B cell (primary cell): ENCODE data around the gene G6PC3. TPM values are rescaled to one million over a fixed set of nuclear protein-coding genes. Genes with fewer than 3 reads are reported as not detected.

Source experiments
- ATAC-seq: fragments of 200-7000 bp; cut with Tn5 transposase; one replicate; pipeline ENCODE4 v1.10.0; 2021; ENCODE audit warnings: low read depth, mild to moderate bottlenecking, moderate number of reproducible peaks, moderate library complexity
- CTCF ChIA-PET: fragments of 350-600 bp; sonication (Branson Sonifier 250); formaldehyde crosslinking; loops from one replicate; lab custom pipeline; 2021; ENCODE audit warnings: antibody characterized with exemption, inconsistent platforms; lab: Charles Lee
- POLR2A ChIA-PET: fragments of 350-600 bp; sonication (Branson Sonifier 250); formaldehyde crosslinking; loops from one replicate; lab custom pipeline; 2021; ENCODE audit warnings: antibody characterized with exemption; lab: Charles Lee
- DNase-seq: peaks from one replicate; pipeline ENCODE4 v3.0.0; 2013
- H2AFZ ChIP-seq: 2 replicates; pipeline ENCODE4 v1.6.1; 2012; ENCODE audit warnings: mild to moderate bottlenecking, low read depth, low read length; ENCODE audit not compliant: insufficient read depth, poor library complexity, severe bottlenecking
- H3K27ac ChIP-seq, 2 donors: 1 replicate in 1 of 2; 2 replicates in 1 of 2; pipeline ENCODE4 v1.5.1; 2012 to 2013; ENCODE audit warnings: low read length in 2 of 2, mild to moderate bottlenecking in 2 of 2, moderate library complexity in 1 of 2
- H3K27me3 ChIP-seq, 4 experiments: fragments of 200-600 bp in 1 of 4; sonication (generic) in 1 of 4; replicated peaks in 1 of 4; 1 replicate in 2 of 4; 2 replicates in 2 of 4; pipeline versions ENCODE4 v1.6.1 to v1.7.0; 2013 to 2016; ENCODE audit warnings: low read length in 3 of 4, mild to moderate bottlenecking in 2 of 4, mixed read lengths in 1 of 4, moderate library complexity in 1 of 4; ENCODE audit not compliant: insufficient read depth in 4 of 4, control insufficient read depth in 3 of 4; ENCODE audit errors: control extremely low read depth in 1 of 4
- H3K36me3 ChIP-seq, 2 experiments: replicated peaks in 1 of 2; 1 replicate in 1 of 2; 2 replicates in 1 of 2; pipeline versions ENCODE4 v1.6.1 to v1.7.1; 2013; ENCODE audit warnings: low read length in 1 of 2; ENCODE audit not compliant: insufficient read depth in 2 of 2, control insufficient read depth in 1 of 2; ENCODE audit errors: control extremely low read depth in 1 of 2, extremely low read depth in 1 of 2
- H3K4me1 ChIP-seq, 2 donors: fragments of 200-600 bp in 1 of 2; sonication (generic) in 1 of 2; 1 replicate in 1 of 2; 2 replicates in 1 of 2; pipeline versions ENCODE4 v1.5.1 to v1.6.1; 2013 to 2017; ENCODE audit warnings: low read length in 2 of 2; ENCODE audit not compliant: control insufficient read depth in 2 of 2, insufficient read depth in 2 of 2
- H3K4me2 ChIP-seq: replicated peaks from 2 replicates; pipeline ENCODE3; 2012; ENCODE audit warnings: mild to moderate bottlenecking, low read depth, low read length; ENCODE audit not compliant: poor library complexity, severe bottlenecking
- H3K4me3 ChIP-seq, 5 experiments: fragments of 200-600 bp in 1 of 5; sonication (generic) in 1 of 5; 1 replicate in 3 of 5; 2 replicates in 2 of 5; pipeline versions ENCODE4 v1.5.1 to v1.7.0; 2011 to 2016; ENCODE audit warnings: low read length in 4 of 5, mild to moderate bottlenecking in 4 of 5, low read depth in 2 of 5, control low read depth in 1 of 5, moderate library complexity in 1 of 5; ENCODE audit not compliant: insufficient read depth in 1 of 5; ENCODE audit errors: control extremely low read depth in 1 of 5, extremely low read depth in 1 of 5
- H3K79me2 ChIP-seq: fragments of 200-600 bp; sonication (generic); one replicate; pipeline ENCODE4 v1.6.0; 2016; ENCODE audit warnings: low read length; ENCODE audit not compliant: control insufficient read depth, insufficient read depth
- H3K9ac ChIP-seq: fragments of 200-600 bp; sonication (generic); 2 replicates; pipeline ENCODE4 v1.6.1; 2017; ENCODE audit warnings: mild to moderate bottlenecking, low read length, moderate library complexity
- H3K9me3 ChIP-seq, 3 donors: one replicate each; pipeline versions ENCODE4 v1.6.1 to v1.7.1; 2013; ENCODE audit warnings: low read length in 2 of 3; ENCODE audit not compliant: control insufficient read depth in 2 of 3, insufficient read depth in 1 of 3; ENCODE audit errors: control extremely low read depth in 1 of 3
- H4K20me1 ChIP-seq: 2 replicates; pipeline ENCODE4 v1.6.0; 2012; ENCODE audit warnings: mild to moderate bottlenecking, low read length; ENCODE audit not compliant: insufficient read depth, control insufficient read depth, poor library complexity, severe bottlenecking
- H3K27ac Mint-ChIP-seq: one replicate; pipeline ENCODE4 v1.8.0; 2021; ENCODE audit warnings: mixed read lengths
- H3K27me3 Mint-ChIP-seq: one replicate; pipeline ENCODE4 v1.8.0; 2021; ENCODE audit warnings: mixed read lengths
- H3K4me1 Mint-ChIP-seq: one replicate; pipeline ENCODE4 v1.8.0; 2021; ENCODE audit warnings: mixed read lengths
- H3K4me3 Mint-ChIP-seq: one replicate; pipeline ENCODE4 v1.8.0; 2021; ENCODE audit warnings: mixed read lengths
- H3K9me3 Mint-ChIP-seq: one replicate; pipeline ENCODE4 v1.8.0; 2022; ENCODE audit warnings: mixed read lengths; ENCODE audit not compliant: insufficient read depth
- EZH2 ChIP-seq: IDR thresholded peaks from 2 replicates; pipeline ENCODE4 v1.6.1; 2012; ENCODE audit warnings: borderline replicate concordance, low read depth, mild to moderate bottlenecking, moderate library complexity, low read length; ENCODE audit not compliant: insufficient read depth, poor library complexity, severe bottlenecking
- WGBS: methylation state at CpG from one replicate; pipeline ENCODE4 v1.1.5; 2013; ENCODE audit warnings: missing lambda C conversion rate; ENCODE audit not compliant: insufficient coverage; 5-methylcytosine and 5-hydroxymethylcytosine counted together
- intact Hi-C: fragments of 100-400 bp; cut with micrococcal nuclease; formaldehyde crosslinking; loops from one replicate; pipeline ENCODE4 v1.10.0; 2022
- polyA plus RNA-seq: library from polyadenylated mRNA; depleted of rRNA; stranded (reverse); fragments of >200 nt; gene quantifications from 2 replicates; pipeline ENCODE4 v1.2.3, GENCODE V29; 2012
- total RNA-seq, 2 donors: library from RNA; stranded (reverse); fragments of 120-200 nt in 1 of 2; gene quantifications; 1 replicate in 1 of 2; 2 replicates in 1 of 2; pipeline versions ENCODE4 v1.2.3 to v1.2.4, GENCODE V29; 2013 to 2022
- TF ChIP-seq, protein P1 (sequence below): fragments of 200-600 bp; IDR thresholded peaks from one replicate; pipeline ENCODE4 v1.8.0; 2022; ENCODE audit warnings: antibody characterized with exemption, mild to moderate bottlenecking

Gene G6PC3
- total and polyA plus RNA-seq, 2 donors (not counting 1 experiment from before 2014, with no cell fraction given), result 24.3 to 28.5 TPM

DNA sequence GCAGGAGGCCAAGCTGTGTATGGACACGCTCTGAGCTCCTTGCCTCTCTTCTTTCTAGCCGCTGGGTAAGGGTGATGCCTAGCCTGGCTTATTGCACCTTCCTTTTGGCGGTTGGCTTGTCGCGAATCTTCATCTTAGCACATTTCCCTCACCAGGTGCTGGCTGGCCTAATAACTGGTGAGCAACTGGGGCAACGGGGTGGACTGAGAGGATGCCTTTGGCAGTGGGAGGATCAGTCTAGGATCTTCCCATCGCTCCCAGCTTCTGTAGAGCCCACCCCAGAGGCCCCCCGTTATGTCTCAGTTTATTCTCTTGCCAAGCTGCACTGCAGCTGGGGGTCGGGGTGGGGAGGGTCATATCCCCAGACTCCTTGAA, 4.4 kb downstream of the G6PC3 start:
- TF ChIP-seq EZH2, result no peak
- TF ChIP-seq, protein P1, sequence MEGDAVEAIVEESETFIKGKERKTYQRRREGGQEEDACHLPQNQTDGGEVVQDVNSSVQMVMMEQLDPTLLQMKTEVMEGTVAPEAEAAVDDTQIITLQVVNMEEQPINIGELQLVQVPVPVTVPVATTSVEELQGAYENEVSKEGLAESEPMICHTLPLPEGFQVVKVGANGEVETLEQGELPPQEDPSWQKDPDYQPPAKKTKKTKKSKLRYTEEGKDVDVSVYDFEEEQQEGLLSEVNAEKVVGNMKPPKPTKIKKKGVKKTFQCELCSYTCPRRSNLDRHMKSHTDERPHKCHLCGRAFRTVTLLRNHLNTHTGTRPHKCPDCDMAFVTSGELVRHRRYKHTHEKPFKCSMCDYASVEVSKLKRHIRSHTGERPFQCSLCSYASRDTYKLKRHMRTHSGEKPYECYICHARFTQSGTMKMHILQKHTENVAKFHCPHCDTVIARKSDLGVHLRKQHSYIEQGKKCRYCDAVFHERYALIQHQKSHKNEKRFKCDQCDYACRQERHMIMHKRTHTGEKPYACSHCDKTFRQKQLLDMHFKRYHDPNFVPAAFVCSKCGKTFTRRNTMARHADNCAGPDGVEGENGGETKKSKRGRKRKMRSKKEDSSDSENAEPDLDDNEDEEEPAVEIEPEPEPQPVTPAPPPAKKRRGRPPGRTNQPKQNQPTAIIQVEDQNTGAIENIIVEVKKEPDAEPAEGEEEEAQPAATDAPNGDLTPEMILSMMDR, result no peak
- Histone ChIP-seq H3K27me3 (no peaks in the 10 kb centered on the region), H3K9ac (no peak overlapping the region), H3K9me3 (no peaks in the 10 kb centered on the region), H3K79me2 (peaks cover 5% of the 10 kb centered on the region), H3K27ac (no peak overlapping the region), H3K4me3 (no peak overlapping the region), H3K4me2 (no peak overlapping the region), H3K36me3 (peaks cover 0 to 50% of the 10 kb centered on the region in 2 experiments), H2AFZ (no peak overlapping the region), H3K4me1 (peaks cover 10 to 17% of the 10 kb centered on the region in 2 donors), H4K20me1 (no peaks in the 10 kb centered on the region)
- 100% methylated on average over 4 of the region's 9 CpGs for WGBS
- Mint-ChIP-seq H3K4me3 (no peak overlapping the region), H3K27me3 (no peaks in the 10 kb centered on the region), H3K9me3 (no peaks in the 10 kb centered on the region), H3K4me1 (peaks cover 19% of the 10 kb centered on the region), H3K27ac (no peak overlapping the region)
- POLR2A ChIA-PET, result no interaction called here
- CTCF ChIA-PET, result interaction anchor here (1.2 kb wide), 1 partner anchor 10 kb away, joined by 3 read pairs; no protein-coding TSS in a partner anchor
- intact Hi-C loops, result no loop called here
- ATAC-seq (no peak), DNase-seq (no peak)

DNA sequence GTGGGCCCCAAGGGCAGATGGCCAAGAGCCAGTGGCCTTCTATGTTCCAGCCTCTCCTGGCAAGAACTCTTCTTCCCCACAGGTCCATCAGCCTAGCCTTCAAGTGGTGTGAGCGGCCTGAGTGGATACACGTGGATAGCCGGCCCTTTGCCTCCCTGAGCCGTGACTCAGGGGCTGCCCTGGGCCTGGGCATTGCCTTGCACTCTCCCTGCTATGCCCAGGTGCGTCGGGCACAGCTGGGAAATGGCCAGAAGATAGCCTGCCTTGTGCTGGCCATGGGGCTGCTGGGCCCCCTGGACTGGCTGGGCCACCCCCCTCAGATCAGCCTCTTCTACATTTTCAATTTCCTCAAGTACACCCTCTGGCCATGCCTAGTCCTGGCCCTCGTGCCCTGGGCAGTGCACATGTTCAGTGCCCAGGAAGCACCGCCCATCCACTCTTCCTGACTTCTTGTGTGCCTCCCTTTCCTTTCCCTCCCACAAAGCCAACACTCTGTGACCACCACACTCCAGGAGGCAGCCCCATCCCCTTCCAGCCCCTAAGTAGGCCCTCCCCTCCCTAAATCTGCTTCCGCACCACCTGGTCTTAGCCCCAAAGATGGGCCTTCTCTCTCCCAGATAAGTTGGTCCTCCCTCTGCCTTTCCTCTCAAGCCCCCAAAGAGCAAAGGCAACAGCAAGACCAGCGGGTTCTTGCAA, 5.2 kb downstream of the G6PC3 start:
- ChIA-PET CTCF (no interaction called here), POLR2A (no interaction called here)
- ATAC-seq (no peak), DNase-seq (no peak)
- WGBS, result 97% methylated on average over 10 of the region's 10 CpGs
- H3K4me3 Mint-ChIP-seq, result no peak overlapping the region
- intact Hi-C loops, result no loop called here
- H3K9ac ChIP-seq, result no peak overlapping the region
- H3K4me1 Mint-ChIP-seq, result peaks cover 12% of the 10 kb centered on the region
- no peak for TF ChIP-seq EZH2
- TF ChIP-seq, protein P1, result no peak
- H3K36me3 ChIP-seq, result peaks cover 0 to 57% of the 10 kb centered on the region in 2 experiments
- H3K27me3 ChIP-seq, result no peaks in the 10 kb centered on the region
- H2AFZ ChIP-seq, result no peak overlapping the region
- H3K79me2 ChIP-seq, result peaks cover 5% of the 10 kb centered on the region
- peaks cover 6 to 13% of the 10 kb centered on the region in 2 donors for H3K4me1 ChIP-seq
- no peak overlapping the region for H3K4me3 ChIP-seq
- no peak overlapping the region for H3K4me2 ChIP-seq
- H3K9me3 ChIP-seq, result no peaks in the 10 kb centered on the region
- no peaks in the 10 kb centered on the region for H4K20me1 ChIP-seq
- H3K27ac ChIP-seq, result no peak overlapping the region
- H3K27me3 Mint-ChIP-seq, result no peaks in the 10 kb centered on the region
- H3K27ac Mint-ChIP-seq, result peak overlapping the region; percentile 41
- no peaks in the 10 kb centered on the region for H3K9me3 Mint-ChIP-seq
